GM20000 (cell line): ENCODE measurements around the gene DLG2.

Experiments
- DNase-seq: peaks from one replicate; pipeline ENCODE4 v3.0.0; 2012; ENCODE audit warnings: low spot score
- CTCF ChIP-seq: IDR thresholded peaks from 2 replicates; pipeline ENCODE4 v1.5.1; 2012; ENCODE audit warnings: mild to moderate bottlenecking, control low read depth; ENCODE audit errors: extremely low read depth, missing control alignments

Gene DLG2

GRCh38 chr11:83976086-83976485 lies 1651.1 kb downstream of the DLG2 start:
- no peak for DNase-seq
- TF ChIP-seq CTCF: no peak

GRCh38 chr11:83972536-83972935 lies 1654.6 kb downstream of the DLG2 start:
- no peak for TF ChIP-seq CTCF
- DNase-seq: no peak

GRCh38 chr11:83971063-83971462 lies 1656.1 kb downstream of the DLG2 start:
- no peak for DNase-seq
- TF ChIP-seq CTCF: no peak

- no peak for TF ChIP-seq CTCF
- no peak for DNase-seq
Observed at GRCh38 chr11:83970061-83970671, 1657.0 kb downstream of the DLG2 start.

- no peak for DNase-seq
- no peak for TF ChIP-seq CTCF
Observed at GRCh38 chr11:83957038-83957900, 1669.9 kb downstream of the DLG2 start.

- DNase-seq: no peak
- no peak for TF ChIP-seq CTCF
Observed at GRCh38 chr11:83956119-83956697, 1670.9 kb downstream of the DLG2 start.

GRCh38 chr11:83954780-83955179 lies 1672.4 kb downstream of the DLG2 start:
- no peak for DNase-seq

More at GRCh38 chr11:83954780-83955179, 1672.4 kb downstream of the DLG2 start:
- no peak for TF ChIP-seq CTCF
